Uterus (tissue), 2 donors: Measurements from ENCODE around the gene BNC2.

Experiments used
- CTCF ChIP-seq, 4 experiments: fragments of 200-600 bp in 2 of 4; fragments of 450-650 bp in 2 of 4; sonication (generic) in 2 of 4; IDR thresholded peaks; one replicate each; pipeline ENCODE4 v1.5.1; 2016 to 2019; ENCODE audit warnings: antibody characterized with exemption in 4 of 4, mild to moderate bottlenecking in 2 of 4, moderate library complexity in 1 of 4
- POLR2A ChIP-seq, 2 donors: fragments of 450-650 bp; IDR thresholded peaks; one replicate each; pipeline ENCODE4 v1.6.1; 2016; ENCODE audit warnings: antibody characterized with exemption in 2 of 2, mild to moderate bottlenecking in 1 of 2, moderate library complexity in 1 of 2

- no peak for TF ChIP-seq POLR2A (IDR thresholded peaks at IDR 0.05)
- peak in 1 of 4 experiments; percentile 22 for TF ChIP-seq CTCF (IDR thresholded peaks at IDR 0.05)
Measured at GRCh38 chr9:16640649-16641048, 229.8 kb downstream of the BNC2 start.
